ENCODE results near the gene GALNT1. TPM values are rescaled to one million over a fixed set of nuclear protein-coding genes. Genes with fewer than 3 reads are reported as not detected.

Gene GALNT1
- polyA plus RNA-seq, 2 of the 4 experiments (the other 2 are of a cell fraction): 97.4 to 113 TPM

DNA sequence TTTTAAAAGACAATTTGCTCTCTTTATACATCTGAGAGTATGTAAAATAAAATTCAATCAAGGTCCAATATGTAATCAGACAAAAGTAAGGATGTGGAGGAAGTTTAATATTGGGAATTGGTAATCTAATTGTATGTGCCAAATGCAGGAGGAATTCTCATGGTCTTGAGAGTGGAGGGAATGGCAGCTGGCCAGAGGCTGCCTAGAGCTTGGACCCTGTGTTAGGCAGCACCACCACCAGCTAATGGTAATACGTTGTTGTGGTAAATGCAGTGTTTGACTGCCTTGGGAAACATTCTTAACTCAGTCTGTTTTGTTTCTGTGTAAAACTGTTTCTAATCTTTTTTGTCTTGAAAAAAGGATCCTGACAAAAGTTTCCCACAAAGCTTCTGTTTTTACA lies 30.0 kb downstream of the GALNT1 start:
- ChIA-PET CTCF (no interaction called here), POLR2A (no interaction called here)
- no peak overlapping the region for H3K4me3 ChIP-seq
- no peaks in the 10 kb centered on the region for H3K9me3 ChIP-seq
- TF ChIP-seq, protein P1, sequence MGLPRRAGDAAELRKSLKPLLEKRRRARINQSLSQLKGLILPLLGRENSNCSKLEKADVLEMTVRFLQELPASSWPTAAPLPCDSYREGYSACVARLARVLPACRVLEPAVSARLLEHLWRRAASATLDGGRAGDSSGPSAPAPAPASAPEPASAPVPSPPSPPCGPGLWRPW (IDR thresholded peaks at IDR 0.05): no peak
- TF ChIP-seq, protein P2, sequence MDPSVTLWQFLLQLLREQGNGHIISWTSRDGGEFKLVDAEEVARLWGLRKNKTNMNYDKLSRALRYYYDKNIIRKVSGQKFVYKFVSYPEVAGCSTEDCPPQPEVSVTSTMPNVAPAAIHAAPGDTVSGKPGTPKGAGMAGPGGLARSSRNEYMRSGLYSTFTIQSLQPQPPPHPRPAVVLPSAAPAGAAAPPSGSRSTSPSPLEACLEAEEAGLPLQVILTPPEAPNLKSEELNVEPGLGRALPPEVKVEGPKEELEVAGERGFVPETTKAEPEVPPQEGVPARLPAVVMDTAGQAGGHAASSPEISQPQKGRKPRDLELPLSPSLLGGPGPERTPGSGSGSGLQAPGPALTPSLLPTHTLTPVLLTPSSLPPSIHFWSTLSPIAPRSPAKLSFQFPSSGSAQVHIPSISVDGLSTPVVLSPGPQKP (IDR thresholded peaks at IDR 0.05; ENCODE audit: low read depth, low read length): no peak
- TF ChIP-seq HEYL (CRISPR knock-in tag; IDR thresholded peaks at IDR 0.05) (no peak), TFCP2L1 (CRISPR knock-in tag; IDR thresholded peaks at IDR 0.05) (no peak), POLR2AphosphoS2 (conservative IDR thresholded peaks at IDR 0.05; ENCODE audit: low read length) (no peak), ZSCAN20 (CRISPR knock-in tag; IDR thresholded peaks at IDR 0.05) (no peak), RFX5 (IDR thresholded peaks at IDR 0.05) (no peak), MAZ (IDR thresholded peaks at IDR 0.05; ENCODE audit: borderline replicate concordance, low read depth, low read length) (no peak), CBX8 (IDR thresholded peaks at IDR 0.05) (no peak), HDAC2 (IDR thresholded peaks at IDR 0.05) (no peak), ZFP36 (IDR thresholded peaks at IDR 0.05; ENCODE audit: borderline replicate concordance, partially characterized antibody) (no peak)
- WGBS (ENCODE audit: missing lambda C conversion rate): 78% methylated on average over 1 of the region's 1 CpG
- DNase-seq (ENCODE audit: low read depth in 1 of 2, low spot score in 1 of 2): no peak
- H3K27ac ChIP-seq: no peak overlapping the region
- H3K4me1 ChIP-seq: peaks cover 79% of the 10 kb centered on the region
- H3K4me2 ChIP-seq: no peak overlapping the region
- no peak for FAIRE-seq
- no peak for ATAC-seq

GRCh38 chr18:35616074-35616473 lies 34.5 kb downstream of the GALNT1 start:
- CTCF ChIA-PET: no interaction called here
- peaks cover 81% of the 10 kb centered on the region for H3K4me1 ChIP-seq
- WGBS (ENCODE audit: missing lambda C conversion rate): 76% methylated on average over 2 of the region's 2 CpGs
- peak in 1 of 2 experiments; percentile 23; a peak in 3 of 6 replicates for ATAC-seq
- DNase-seq (ENCODE audit: low read depth in 1 of 2, low spot score in 1 of 2): no peak
- no peaks in the 10 kb centered on the region for H3K9me3 ChIP-seq
- peak overlapping the region; percentile 77 for H3K4me2 ChIP-seq
- TF ChIP-seq, protein P1 (IDR thresholded peaks at IDR 0.05): no peak
- TF ChIP-seq KDM1A (IDR thresholded peaks at IDR 0.05; ENCODE audit: low read depth): no peak
- TF ChIP-seq EP300 (IDR thresholded peaks at IDR 0.05): no peak
- no peak for TF ChIP-seq E2F6 (IDR thresholded peaks at IDR 0.05; ENCODE audit: borderline replicate concordance, low read depth)
- no peak for TF ChIP-seq BCL3 (IDR thresholded peaks at IDR 0.05)
- no peak overlapping the region; the same call in 2 of the 3 replicates for H3K4me3 ChIP-seq
- FAIRE-seq: no peak
- peak overlapping the region; percentile 62 to 79; a peak in 5 of 6 replicates for H3K27ac ChIP-seq
- POLR2A ChIA-PET: no interaction called here

GRCh38 chr18:35616664-35617423 lies 35.3 kb downstream of the GALNT1 start:
- DNase-seq (ENCODE audit: low read depth in 1 of 2, low spot score in 1 of 2) (peak; percentile 21 to 71), FAIRE-seq (peak; percentile 59), ATAC-seq (peak; percentile 92 to 94)
- POLR2A ChIA-PET: interaction anchor here (1.8 kb wide), 1 partner anchor 34 kb away, joined by 4 read pairs; no protein-coding TSS in a partner anchor
- TF ChIP-seq FOSL2 (IDR thresholded peaks at IDR 0.05) (no peak), FOSL2 (CRISPR knock-in tag; IDR thresholded peaks at IDR 0.05) (peak; percentile 44; the same call in 1 of the 2 replicates), ZSCAN20 (CRISPR knock-in tag; IDR thresholded peaks at IDR 0.05) (no peak)
- H3K4me3 ChIP-seq: peak overlapping the region; percentile 11; the same call in 2 of the 3 replicates
- H3K4me2 ChIP-seq: peak overlapping the region; percentile 77
- CTCF ChIA-PET: interaction anchor here (0.7 kb wide), 1 partner anchor 18 kb away, joined by 3 read pairs; no protein-coding TSS in a partner anchor
- H3K27ac ChIP-seq: peak overlapping the region; percentile 62 to 79; a peak in 5 of 6 replicates
- WGBS (ENCODE audit: missing lambda C conversion rate): 33% methylated on average over 6 of the region's 6 CpGs
- no peaks in the 10 kb centered on the region for H3K9me3 ChIP-seq
- H3K4me1 ChIP-seq: peaks cover 74% of the 10 kb centered on the region
